MM.1S (cell line): ENCODE results near the gene FARP1.

ENCODE experiments used
- DNase-seq: peaks from one replicate; pipeline ENCODE4 v3.0.0-alpha.2; 2015
- H2AFZ ChIP-seq: fragments of 300-600 bp; sonication (generic); 2 replicates; pipeline ENCODE4 v1.6.0; 2016; ENCODE audit warnings: antibody characterized with exemption, low read length
- H3F3A ChIP-seq: fragments of 300-600 bp; sonication (generic); 2 replicates; pipeline ENCODE4 v1.6.1; 2016; ENCODE audit warnings: mild to moderate bottlenecking, antibody characterized with exemption, low read length, moderate library complexity, mixed read lengths; ENCODE audit not compliant: insufficient read depth
- H3K27ac ChIP-seq: fragments of 300-600 bp; sonication (generic); 2 replicates; pipeline ENCODE4 v1.5.1; 2016; ENCODE audit warnings: mild to moderate bottlenecking, low read length
- H3K27me3 ChIP-seq: fragments of 300-600 bp; sonication (generic); replicated peaks from 2 replicates; pipeline ENCODE4 v1.6.0; 2016; ENCODE audit warnings: low read length; ENCODE audit not compliant: insufficient read depth
- H3K36me3 ChIP-seq: fragments of 300-600 bp; sonication (generic); replicated peaks from 2 replicates; pipeline ENCODE4 v1.6.1; 2016; ENCODE audit warnings: mild to moderate bottlenecking, low read length, mixed read lengths; ENCODE audit not compliant: insufficient read depth
- H3K4me1 ChIP-seq: fragments of 300-600 bp; sonication (generic); 2 replicates; pipeline ENCODE4 v1.6.1; 2016; ENCODE audit warnings: low read length, mixed read lengths
- H3K4me2 ChIP-seq: fragments of 300-600 bp; sonication (generic); 2 replicates; pipeline ENCODE4 v1.6.0; 2016; ENCODE audit warnings: low read depth, low read length
- H3K4me3 ChIP-seq: fragments of 300-600 bp; sonication (generic); 2 replicates; pipeline ENCODE4 v1.5.1; 2016; ENCODE audit warnings: low read length, mixed read lengths
- H3K79me2 ChIP-seq: fragments of 300-600 bp; sonication (generic); 2 replicates; pipeline ENCODE4 v1.6.1; 2016; ENCODE audit warnings: mixed run types, low read length, mixed read lengths
- H3K9ac ChIP-seq: fragments of 300-600 bp; sonication (generic); 2 replicates; pipeline ENCODE4 v1.6.1; 2016; ENCODE audit warnings: low read length, mixed read lengths
- H3K9me2 ChIP-seq: fragments of 300-600 bp; sonication (generic); replicated peaks from 2 replicates; pipeline ENCODE4 v1.6.1; 2016; ENCODE audit warnings: mild to moderate bottlenecking, low read length, mixed read lengths; ENCODE audit not compliant: insufficient read depth
- H3K9me3 ChIP-seq: fragments of 300-600 bp; sonication (generic); replicated peaks from 2 replicates; pipeline ENCODE4 v1.6.1; 2016; ENCODE audit warnings: mild to moderate bottlenecking, low read length, mixed read lengths; ENCODE audit not compliant: insufficient read depth
- H4K20me1 ChIP-seq: fragments of 300-600 bp; sonication (generic); 2 replicates; pipeline ENCODE4 v1.6.1; 2016; ENCODE audit warnings: mild to moderate bottlenecking, low read length, moderate library complexity, mixed read lengths; ENCODE audit not compliant: insufficient read depth
- CTCF ChIP-seq: fragments of 300-600 bp; sonication (generic); IDR thresholded peaks from 2 replicates; pipeline ENCODE4 v1.5.1; 2016; ENCODE audit warnings: antibody characterized with exemption, low read length, mixed read lengths
- EZH2 ChIP-seq: fragments of 300-600 bp; sonication (generic); optimal IDR thresholded peaks from 2 replicates; pipeline ENCODE3; 2017; ENCODE audit warnings: low read depth, mild to moderate bottlenecking, antibody characterized with exemption, low read length, mixed read lengths
- EZH2phosphoT487 ChIP-seq: fragments of 300-600 bp; sonication (generic); IDR thresholded peaks from 2 replicates; pipeline ENCODE4 v1.6.1; 2018; ENCODE audit warnings: antibody characterized with exemption, low read length

Gene FARP1

GRCh38 chr13:98432638-98433037, 289.7 kb downstream of the FARP1 start:
- Histone ChIP-seq H3K36me3 (no peaks in the 10 kb centered on the region), H3K79me2 (no peaks in the 10 kb centered on the region), H3K9me2 (no peaks in the 10 kb centered on the region), H3K9me3 (no peaks in the 10 kb centered on the region), H3F3A (no peaks in the 10 kb centered on the region), H3K9ac (no peak overlapping the region), H3K4me2 (no peak overlapping the region), H2AFZ (no peak overlapping the region), H3K4me3 (no peak overlapping the region), H4K20me1 (no peaks in the 10 kb centered on the region), H3K4me1 (no peaks in the 10 kb centered on the region), H3K27me3 (no peaks in the 10 kb centered on the region), H3K27ac (no peak overlapping the region)
- DNase-seq, result no peak
- TF ChIP-seq EZH2phosphoT487, result no peak

- Histone ChIP-seq H4K20me1 (no peaks in the 10 kb centered on the region), H3K27ac (no peak overlapping the region), H3K4me1 (no peaks in the 10 kb centered on the region), H3K9me3 (no peaks in the 10 kb centered on the region), H3K9ac (no peak overlapping the region), H3F3A (no peaks in the 10 kb centered on the region), H3K27me3 (no peaks in the 10 kb centered on the region), H3K36me3 (no peaks in the 10 kb centered on the region), H3K4me3 (no peak overlapping the region), H3K79me2 (no peaks in the 10 kb centered on the region), H2AFZ (no peak overlapping the region), H3K9me2 (no peaks in the 10 kb centered on the region), H3K4me2 (no peak overlapping the region)
- no peak for DNase-seq
- TF ChIP-seq EZH2phosphoT487, result no peak
These were observed 290.8 kb downstream of the FARP1 start for GRCh38 chr13:98433654-98434053.

GRCh38 chr13:98434060-98434459, 291.2 kb downstream of the FARP1 start:
- H3K9me3 ChIP-seq, result no peaks in the 10 kb centered on the region
- H3K79me2 ChIP-seq, result no peaks in the 10 kb centered on the region
- TF ChIP-seq EZH2phosphoT487 (no peak), EZH2 (no peak), CTCF (no peak)
- H3K27ac ChIP-seq, result no peak overlapping the region
- H3K4me2 ChIP-seq, result no peak overlapping the region
- no peak for DNase-seq
- no peaks in the 10 kb centered on the region for H3K9me2 ChIP-seq
- H3K4me3 ChIP-seq, result no peak overlapping the region
- H3K27me3 ChIP-seq, result no peaks in the 10 kb centered on the region
- no peaks in the 10 kb centered on the region for H3K4me1 ChIP-seq
- no peaks in the 10 kb centered on the region for H4K20me1 ChIP-seq
- H3K9ac ChIP-seq, result no peak overlapping the region
- H2AFZ ChIP-seq, result no peak overlapping the region
- no peaks in the 10 kb centered on the region for H3K36me3 ChIP-seq
- H3F3A ChIP-seq, result no peaks in the 10 kb centered on the region

GRCh38 chr13:98435376-98435775, 292.5 kb downstream of the FARP1 start:
- H3K9me2 ChIP-seq, result no peaks in the 10 kb centered on the region
- no peak overlapping the region for H2AFZ ChIP-seq
- no peak overlapping the region for H3K4me3 ChIP-seq
- TF ChIP-seq EZH2phosphoT487 (no peak), CTCF (no peak), EZH2 (no peak)
- H3K79me2 ChIP-seq, result no peaks in the 10 kb centered on the region
- no peaks in the 10 kb centered on the region for H3K36me3 ChIP-seq
- no peaks in the 10 kb centered on the region for H3K27me3 ChIP-seq
- no peaks in the 10 kb centered on the region for H4K20me1 ChIP-seq
- DNase-seq, result no peak
- no peak overlapping the region for H3K27ac ChIP-seq
- no peak overlapping the region for H3K4me2 ChIP-seq
- H3K9me3 ChIP-seq, result no peaks in the 10 kb centered on the region
- no peak overlapping the region for H3K9ac ChIP-seq
- no peaks in the 10 kb centered on the region for H3K4me1 ChIP-seq
- H3F3A ChIP-seq, result no peaks in the 10 kb centered on the region
